Nephron progenitor cell (in vitro differentiated cells): ENCODE measurements around the gene LARGE1.

ENCODE experiments used
- DNase-seq: peaks from one replicate; pipeline ENCODE4 v3.0.0; 2021
- H3K27ac Mint-ChIP-seq: 2 replicates; pipeline ENCODE4 v1.8.0; 2021; ENCODE audit warnings: mild to moderate bottlenecking, moderate library complexity, mixed read lengths
- H3K27me3 Mint-ChIP-seq: 2 replicates; pipeline ENCODE4 v1.8.0; 2021; ENCODE audit warnings: mild to moderate bottlenecking, low read depth, mixed read lengths; ENCODE audit not compliant: poor library complexity
- H3K36me3 Mint-ChIP-seq: 2 replicates; pipeline ENCODE4 v1.8.0; 2021; ENCODE audit warnings: low read depth, mixed read lengths
- H3K4me1 Mint-ChIP-seq: 2 replicates; pipeline ENCODE4 v1.8.0; 2021; ENCODE audit warnings: mixed read lengths
- H3K4me3 Mint-ChIP-seq: 2 replicates; pipeline ENCODE4 v1.8.0; 2021; ENCODE audit warnings: mild to moderate bottlenecking, moderate library complexity, mixed read lengths
- H3K9me3 Mint-ChIP-seq: 2 replicates; pipeline ENCODE4 v1.8.0; 2021; ENCODE audit warnings: mild to moderate bottlenecking, moderate library complexity, mixed read lengths
- TF ChIP-seq, protein P1 (sequence below): fragments of 200-600 bp; sonication (generic); IDR thresholded peaks from 2 replicates; pipeline ENCODE4 v1.5.0; 2021; ENCODE audit warnings: antibody characterized with exemption

Gene LARGE1

GRCh38 chr22:33835265-33835664, 85.0 kb downstream of the LARGE1 start:
- Mint-ChIP-seq H3K9me3 (no peaks in the 10 kb centered on the region), H3K4me1 (peaks cover 25% of the 10 kb centered on the region), H3K27ac (no peak overlapping the region), H3K27me3 (no peaks in the 10 kb centered on the region), H3K36me3 (no peaks in the 10 kb centered on the region), H3K4me3 (no peak overlapping the region)
- no peak for DNase-seq
- TF ChIP-seq, protein P1, sequence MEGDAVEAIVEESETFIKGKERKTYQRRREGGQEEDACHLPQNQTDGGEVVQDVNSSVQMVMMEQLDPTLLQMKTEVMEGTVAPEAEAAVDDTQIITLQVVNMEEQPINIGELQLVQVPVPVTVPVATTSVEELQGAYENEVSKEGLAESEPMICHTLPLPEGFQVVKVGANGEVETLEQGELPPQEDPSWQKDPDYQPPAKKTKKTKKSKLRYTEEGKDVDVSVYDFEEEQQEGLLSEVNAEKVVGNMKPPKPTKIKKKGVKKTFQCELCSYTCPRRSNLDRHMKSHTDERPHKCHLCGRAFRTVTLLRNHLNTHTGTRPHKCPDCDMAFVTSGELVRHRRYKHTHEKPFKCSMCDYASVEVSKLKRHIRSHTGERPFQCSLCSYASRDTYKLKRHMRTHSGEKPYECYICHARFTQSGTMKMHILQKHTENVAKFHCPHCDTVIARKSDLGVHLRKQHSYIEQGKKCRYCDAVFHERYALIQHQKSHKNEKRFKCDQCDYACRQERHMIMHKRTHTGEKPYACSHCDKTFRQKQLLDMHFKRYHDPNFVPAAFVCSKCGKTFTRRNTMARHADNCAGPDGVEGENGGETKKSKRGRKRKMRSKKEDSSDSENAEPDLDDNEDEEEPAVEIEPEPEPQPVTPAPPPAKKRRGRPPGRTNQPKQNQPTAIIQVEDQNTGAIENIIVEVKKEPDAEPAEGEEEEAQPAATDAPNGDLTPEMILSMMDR, result no peak

- DNase-seq, result no peak
- H3K4me1 Mint-ChIP-seq, result peaks cover 41% of the 10 kb centered on the region
- H3K36me3 Mint-ChIP-seq, result peaks cover 4% of the 10 kb centered on the region
- H3K27ac Mint-ChIP-seq, result no peak overlapping the region
- H3K27me3 Mint-ChIP-seq, result no peaks in the 10 kb centered on the region
- TF ChIP-seq, protein P1, result no peak
- H3K9me3 Mint-ChIP-seq, result no peaks in the 10 kb centered on the region
- H3K4me3 Mint-ChIP-seq, result no peak overlapping the region
These were observed 87.6 kb downstream of the LARGE1 start for GRCh38 chr22:33832558-33833151.

DNA sequence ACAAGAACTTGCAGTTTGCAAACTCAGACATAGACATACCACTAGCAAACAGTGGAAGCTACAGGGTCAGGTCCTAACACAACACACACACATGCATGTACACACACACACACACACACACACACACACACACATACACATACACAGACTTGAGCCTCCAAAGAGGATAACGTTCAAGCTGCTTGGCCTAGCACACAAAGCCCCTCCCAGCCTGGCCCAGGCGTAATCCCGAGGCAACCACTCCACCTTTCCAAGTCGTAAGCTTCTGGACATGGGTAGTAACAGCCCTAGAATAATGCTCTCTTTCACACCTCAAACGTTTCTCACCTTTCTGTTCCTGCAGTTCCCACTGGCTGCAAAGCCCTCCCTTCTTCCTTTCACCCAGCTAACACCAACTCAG, 88.6 kb downstream of the LARGE1 start:
- TF ChIP-seq, protein P1, result no peak
- no peaks in the 10 kb centered on the region for H3K27me3 Mint-ChIP-seq
- H3K36me3 Mint-ChIP-seq, result peaks cover 6% of the 10 kb centered on the region
- H3K9me3 Mint-ChIP-seq, result no peaks in the 10 kb centered on the region
- H3K4me1 Mint-ChIP-seq, result peaks cover 42% of the 10 kb centered on the region
- DNase-seq, result no peak
- no peak overlapping the region for H3K4me3 Mint-ChIP-seq
- H3K27ac Mint-ChIP-seq, result peak overlapping the region; percentile 78

- Mint-ChIP-seq H3K4me1 (peaks cover 42% of the 10 kb centered on the region), H3K27me3 (no peaks in the 10 kb centered on the region), H3K36me3 (peaks cover 6% of the 10 kb centered on the region), H3K4me3 (no peak overlapping the region), H3K9me3 (no peaks in the 10 kb centered on the region), H3K27ac (no peak overlapping the region)
- no peak for DNase-seq
- TF ChIP-seq, protein P1, result no peak
These were observed 89.1 kb downstream of the LARGE1 start for GRCh38 chr22:33831207-33831606.

DNA sequence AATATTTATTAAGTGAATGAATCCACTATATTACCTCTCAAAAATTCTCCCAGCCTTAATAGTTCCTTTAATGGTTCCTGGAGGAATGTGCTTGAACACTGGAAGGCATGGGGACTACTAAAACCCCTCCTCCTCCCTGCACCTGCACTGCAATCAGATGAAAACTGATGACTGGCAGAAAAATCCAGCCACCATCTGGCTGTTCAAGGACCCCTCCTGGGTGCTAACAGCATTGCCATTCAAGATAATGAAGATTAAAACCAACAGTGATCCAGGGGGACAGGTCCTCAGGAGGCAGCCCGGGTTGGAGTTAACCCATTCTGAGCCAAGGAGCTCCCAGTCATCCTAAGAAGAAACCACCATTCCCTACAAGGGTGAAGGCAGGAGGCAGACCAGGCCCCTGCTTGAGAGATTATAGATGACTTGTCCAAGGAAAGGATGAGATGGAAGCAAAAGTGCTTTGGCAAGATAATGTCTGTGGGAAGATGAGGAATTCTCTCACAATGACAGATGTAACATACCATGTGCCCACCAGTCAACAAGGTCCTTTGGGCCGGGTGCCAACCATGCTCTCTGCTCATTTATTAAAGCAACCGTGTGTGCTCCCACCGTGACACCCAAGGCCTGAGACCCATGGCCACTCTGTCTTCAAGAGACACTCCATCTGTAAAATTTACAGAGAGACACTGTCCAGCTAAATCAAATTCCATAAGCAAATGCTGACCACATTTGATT, 90.6 kb downstream of the LARGE1 start:
- Mint-ChIP-seq H3K36me3 (peaks cover 7% of the 10 kb centered on the region), H3K27me3 (no peaks in the 10 kb centered on the region), H3K27ac (no peak overlapping the region), H3K4me3 (no peak overlapping the region), H3K9me3 (peaks cover 4% of the 10 kb centered on the region), H3K4me1 (peaks cover 35% of the 10 kb centered on the region)
- TF ChIP-seq, protein P1, result no peak
- DNase-seq, result no peak

DNA sequence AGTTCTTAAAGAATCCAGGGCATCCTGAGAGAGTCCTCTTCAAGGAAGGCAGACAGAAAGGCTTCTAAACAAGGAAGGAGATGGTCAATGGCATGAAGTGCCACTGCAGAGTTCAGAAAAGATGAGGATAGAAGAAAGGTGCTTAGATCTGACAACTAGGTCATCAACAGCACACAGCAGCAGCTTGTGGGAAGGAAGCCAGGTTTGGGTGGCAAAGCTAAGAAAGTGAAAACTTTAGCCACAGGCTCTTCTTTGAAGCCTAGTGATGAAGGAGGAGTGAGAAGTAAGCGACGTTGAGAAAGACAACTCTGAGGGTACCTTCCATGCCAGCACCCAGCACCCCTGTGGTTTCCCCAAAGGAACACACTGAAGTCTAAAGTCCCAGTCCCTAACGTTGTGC, 92.0 kb downstream of the LARGE1 start:
- Mint-ChIP-seq H3K4me1 (peaks cover 36% of the 10 kb centered on the region), H3K27me3 (no peaks in the 10 kb centered on the region), H3K27ac (no peak overlapping the region), H3K36me3 (peaks cover 10% of the 10 kb centered on the region), H3K9me3 (peaks cover 4% of the 10 kb centered on the region), H3K4me3 (no peak overlapping the region)
- DNase-seq, result no peak
- TF ChIP-seq, protein P1, result no peak
